ENCODE data around the gene WDTC1. TPM values are rescaled to one million over a fixed set of nuclear protein-coding genes. Genes with fewer than 3 reads are reported as not detected.

WDTC1 gene
- total RNA-seq, 6 experiments from 2014 or later = 17.6 to 22.7 (median 19.8) TPM

- Histone ChIP-seq H3K9me3 (no peaks in the 10 kb centered on the region), H3K4me1 (no peaks in the 10 kb centered on the region), H3K4me3 (no peak overlapping the region), H3K36me3 (peaks cover 0 to 23% (median 2%) of the 10 kb centered on the region in 4 donors), H3K27me3 (no peaks in the 10 kb centered on the region), H3K27ac (no peak overlapping the region)
- no peak for TF ChIP-seq CTCF (IDR thresholded peaks at IDR 0.05)
- TF ChIP-seq POLR2A (IDR thresholded peaks at IDR 0.05) = no peak
- ATAC-seq (no peak), DNase-seq (no peak)
- 88% methylated on average over 5 of the region's 5 CpGs for WGBS (ENCODE audit: insufficient coverage, low coverage, low lambda C conversion rate, missing lambda C conversion rate)
- intact Hi-C loops (cut with DNase I) = no loop called here
These were observed 32.7 kb downstream of the WDTC1 start for GRCh38 chr1:27267153-27267552.

- no peak for ATAC-seq
- 79% methylated on average over 4 of the region's 4 CpGs for WGBS (ENCODE audit: insufficient coverage, low coverage, low lambda C conversion rate, missing lambda C conversion rate)
These were observed 34.8 kb downstream of the WDTC1 start for GRCh38 chr1:27269276-27269675.

GRCh38 chr1:27274204-27274603 is 39.8 kb downstream of the WDTC1 start:
- no peak for TF ChIP-seq CTCF (IDR thresholded peaks at IDR 0.05)
- no peak for TF ChIP-seq POLR2A (IDR thresholded peaks at IDR 0.05)

More at GRCh38 chr1:27269276-27269675, 34.8 kb downstream of the WDTC1 start:
- no peak overlapping the region for H3K4me3 ChIP-seq
- H3K9me3 ChIP-seq = no peaks in the 10 kb centered on the region
- peaks cover 0 to 9% (median 0%) of the 10 kb centered on the region in 4 donors for H3K36me3 ChIP-seq
- TF ChIP-seq POLR2A (IDR thresholded peaks at IDR 0.05) (no peak), CTCF (IDR thresholded peaks at IDR 0.05) (no peak)
- intact Hi-C loops (cut with DNase I) = no loop called here
- H3K4me1 ChIP-seq = no peaks in the 10 kb centered on the region
- H3K27ac ChIP-seq = no peak overlapping the region
- no peak for DNase-seq
- H3K27me3 ChIP-seq = no peaks in the 10 kb centered on the region

GRCh38 chr1:27275696-27276095 is 41.3 kb downstream of the WDTC1 start:
- intact Hi-C loops (cut with DNase I) = no loop called here
- Histone ChIP-seq H3K4me3 (no peak overlapping the region), H3K9me3 (no peaks in the 10 kb centered on the region), H3K27ac (no peak overlapping the region), H3K36me3 (no peaks in the 10 kb centered on the region), H3K4me1 (no peaks in the 10 kb centered on the region), H3K27me3 (no peaks in the 10 kb centered on the region)
- DNase-seq = no peak
- no peak for ATAC-seq
- 28% methylated on average over 3 of the region's 3 CpGs for WGBS (ENCODE audit: insufficient coverage, low coverage, low lambda C conversion rate, missing lambda C conversion rate)
- TF ChIP-seq CTCF (IDR thresholded peaks at IDR 0.05) (no peak), POLR2A (IDR thresholded peaks at IDR 0.05) (no peak)

More at GRCh38 chr1:27274204-27274603, 39.8 kb downstream of the WDTC1 start:
- H3K4me1 ChIP-seq = no peaks in the 10 kb centered on the region
- WGBS (ENCODE audit: insufficient coverage, low coverage, low lambda C conversion rate, missing lambda C conversion rate) = 94% methylated on average over 1 of the region's 1 CpG
- intact Hi-C loops (cut with DNase I) = no loop called here
- H3K9me3 ChIP-seq = no peaks in the 10 kb centered on the region
- no peaks in the 10 kb centered on the region for H3K36me3 ChIP-seq
- H3K27me3 ChIP-seq = no peaks in the 10 kb centered on the region
- ATAC-seq (no peak), DNase-seq (no peak)
- H3K27ac ChIP-seq = no peak overlapping the region
- no peak overlapping the region for H3K4me3 ChIP-seq

All from right lobe of liver (tissue), 6 donors.